DND-41 (cell line): ENCODE measurements around the gene ACSL4.
"Not testable (repeated sequence)": the region's sequence is repeated elsewhere in the genome, so short reads cannot be mapped to it uniquely, and the experiment has no call there.

Experiments
- ATAC-seq: fragments of 200-7000 bp; cut with Tn5 transposase; 3 replicates; pipeline ENCODE4 v1.9.1; 2021; ENCODE audit warnings: low read depth; ENCODE audit not compliant: insufficient read depth
- DNase-seq: peaks from one replicate; pipeline ENCODE4 v3.0.0-alpha.2; 2020
- H2AFZ ChIP-seq: 2 replicates; pipeline ENCODE4 v1.6.0; 2012; ENCODE audit warnings: low read depth, low read length
- H3K27ac ChIP-seq: 2 replicates; pipeline ENCODE4 v1.5.1; 2012; ENCODE audit warnings: low read length, inconsistent platforms
- H3K27me3 ChIP-seq: fragments of 200-600 bp; sonication (generic); 2 replicates; pipeline ENCODE4 v1.6.0; 2012; ENCODE audit warnings: low read length, mild to moderate bottlenecking, inconsistent platforms; ENCODE audit not compliant: insufficient read depth, poor library complexity
- H3K36me3 ChIP-seq: 2 replicates; pipeline ENCODE4 v1.5.1; 2012; ENCODE audit warnings: low read length, inconsistent platforms; ENCODE audit not compliant: insufficient read depth
- H3K4me1 ChIP-seq: 2 replicates; pipeline ENCODE4 v1.5.1; 2012; ENCODE audit warnings: mild to moderate bottlenecking, low read length; ENCODE audit not compliant: insufficient read depth
- H3K4me2 ChIP-seq: 2 replicates; pipeline ENCODE4 v1.6.0; 2012; ENCODE audit warnings: mild to moderate bottlenecking, moderate library complexity, low read length, inconsistent platforms; ENCODE audit not compliant: insufficient read depth
- H3K4me3 ChIP-seq, 2 experiments: fragments of 200-600 bp in 1 of 2; shearing (Covaris generic) in 1 of 2; 2 replicates each; pipeline ENCODE4 v1.5.1; 2012 to 2016; ENCODE audit warnings: inconsistent platforms in 2 of 2, low read length in 2 of 2, mild to moderate bottlenecking in 2 of 2, low read depth in 1 of 2, moderate library complexity in 1 of 2
- H3K79me2 ChIP-seq: 2 replicates; pipeline ENCODE4 v1.6.0; 2012; ENCODE audit warnings: low read length, inconsistent platforms; ENCODE audit not compliant: insufficient read depth
- H3K9ac ChIP-seq: 2 replicates; pipeline ENCODE4 v1.6.0; 2012; ENCODE audit warnings: low read depth, mild to moderate bottlenecking, inconsistent platforms, low read length, moderate library complexity
- H3K9me3 ChIP-seq: 2 replicates; pipeline ENCODE4 v1.5.1; 2012; ENCODE audit warnings: low read length, moderate library complexity, mild to moderate bottlenecking, inconsistent platforms; ENCODE audit not compliant: insufficient read depth, severe bottlenecking
- H4K20me1 ChIP-seq: 2 replicates; pipeline ENCODE4 v1.6.0; 2012; ENCODE audit warnings: low read length; ENCODE audit not compliant: insufficient read depth
- CTCF ChIP-seq: IDR thresholded peaks from 2 replicates; pipeline ENCODE4 v1.5.1; 2012; ENCODE audit warnings: borderline replicate concordance, low read length, moderate library complexity, mild to moderate bottlenecking; ENCODE audit not compliant: poor library complexity, severe bottlenecking; ENCODE audit errors: extremely low read depth
- EZH2 ChIP-seq: IDR thresholded peaks from 3 replicates; pipeline ENCODE4 v1.6.1; 2012; ENCODE audit warnings: borderline replicate concordance, low read depth, mild to moderate bottlenecking, moderate library complexity, low read length, inconsistent platforms; ENCODE audit not compliant: severe bottlenecking

ACSL4 gene

GRCh38 chrX:109658391-109658790 is 74.7 kb downstream of the ACSL4 start:
- no peak for DNase-seq
- H3K36me3 ChIP-seq = peaks cover 54% of the 10 kb centered on the region
- no peaks in the 10 kb centered on the region for H3K27me3 ChIP-seq
- H2AFZ ChIP-seq = no peak overlapping the region
- TF ChIP-seq EZH2 (no peak), CTCF (no peak)
- H3K4me1 ChIP-seq = no peaks in the 10 kb centered on the region
- H3K4me2 ChIP-seq = no peak overlapping the region
- no peaks in the 10 kb centered on the region for H4K20me1 ChIP-seq
- H3K9ac ChIP-seq = no peak overlapping the region
- no peak for ATAC-seq
- no peak overlapping the region for H3K4me3 ChIP-seq
- no peak overlapping the region for H3K27ac ChIP-seq
- no peaks in the 10 kb centered on the region for H3K79me2 ChIP-seq
- H3K9me3 ChIP-seq = no peaks in the 10 kb centered on the region

- not testable (repeated sequence) for H3K27ac ChIP-seq, H3K79me2 ChIP-seq, H3K9ac ChIP-seq, H3K27me3 ChIP-seq, H4K20me1 ChIP-seq, H3K9me3 ChIP-seq, ATAC-seq, H3K4me2 ChIP-seq, DNase-seq, H2AFZ ChIP-seq, H3K4me1 ChIP-seq, H3K4me3 ChIP-seq
- H3K36me3 ChIP-seq = peaks cover 46% of the 10 kb centered on the region
These were observed 75.7 kb downstream of the ACSL4 start for GRCh38 chrX:109657364-109657763.

- DNase-seq (no peak), ATAC-seq (no peak)
- no peak for TF ChIP-seq EZH2
- no peak for TF ChIP-seq CTCF
- Histone ChIP-seq H3K4me1 (no peaks in the 10 kb centered on the region), H3K27ac (no peak overlapping the region), H2AFZ (no peak overlapping the region), H3K36me3 (peaks cover 40% of the 10 kb centered on the region), H3K79me2 (no peaks in the 10 kb centered on the region), H3K27me3 (no peaks in the 10 kb centered on the region), H3K4me3 (no peak overlapping the region), H3K9ac (no peak overlapping the region), H3K4me2 (no peak overlapping the region), H4K20me1 (no peaks in the 10 kb centered on the region), H3K9me3 (no peaks in the 10 kb centered on the region)
These were observed 76.3 kb downstream of the ACSL4 start for GRCh38 chrX:109656774-109657173.

GRCh38 chrX:109655502-109656201 is 77.4 kb downstream of the ACSL4 start:
- no peaks in the 10 kb centered on the region for H3K79me2 ChIP-seq
- H3K9ac ChIP-seq = no peak overlapping the region
- no peaks in the 10 kb centered on the region for H4K20me1 ChIP-seq
- H3K9me3 ChIP-seq = no peaks in the 10 kb centered on the region
- H3K27ac ChIP-seq = no peak overlapping the region
- ATAC-seq (no peak), DNase-seq (no peak)
- H2AFZ ChIP-seq = no peak overlapping the region
- H3K4me2 ChIP-seq = no peak overlapping the region
- H3K4me1 ChIP-seq = no peaks in the 10 kb centered on the region
- no peak overlapping the region for H3K4me3 ChIP-seq
- TF ChIP-seq EZH2 = no peak
- TF ChIP-seq CTCF = no peak
- peaks cover 30% of the 10 kb centered on the region for H3K36me3 ChIP-seq
- H3K27me3 ChIP-seq = no peaks in the 10 kb centered on the region
